H9 (cell line): ENCODE measurements around the gene PGM2. TPM values are rescaled to one million over a fixed set of nuclear protein-coding genes. Genes with fewer than 3 reads are reported as not detected.

Experiments
- DNase-seq: peaks from one replicate; pipeline ENCODE4 v3.0.0-alpha.2; 2017
- H2AFZ ChIP-seq: one replicate; pipeline ENCODE4 v1.6.1; 2013; ENCODE audit warnings: mild to moderate bottlenecking, low read length, control low read depth, moderate library complexity
- H2AK5ac ChIP-seq: 2 replicates; pipeline ENCODE4 v1.6.1; 2013; ENCODE audit warnings: low read length, control low read depth, mixed read lengths; ENCODE audit not compliant: insufficient read length
- H2BK120ac ChIP-seq: one replicate; pipeline ENCODE4 v1.6.1; 2013; ENCODE audit warnings: low read depth, mild to moderate bottlenecking, low read length, control low read depth, inconsistent platforms; ENCODE audit not compliant: poor library complexity, severe bottlenecking
- H2BK12ac ChIP-seq: 2 replicates; pipeline ENCODE4 v1.6.1; 2013; ENCODE audit warnings: low read length, control low read depth, mixed read lengths, low read depth; ENCODE audit not compliant: insufficient read length
- H2BK15ac ChIP-seq: 2 replicates; pipeline ENCODE4 v1.6.1; 2013; ENCODE audit warnings: low read depth, low read length, control low read depth
- H2BK20ac ChIP-seq: one replicate; pipeline ENCODE4 v1.6.1; 2013; ENCODE audit warnings: low read depth, mild to moderate bottlenecking, low read length, control low read depth, inconsistent platforms; ENCODE audit not compliant: poor library complexity, severe bottlenecking
- H2BK5ac ChIP-seq: 2 replicates; pipeline ENCODE4 v1.6.1; 2013; ENCODE audit warnings: low read length, control low read depth, mixed read lengths; ENCODE audit not compliant: insufficient read length
- H3K14ac ChIP-seq: 2 replicates; pipeline ENCODE4 v1.6.1; 2013; ENCODE audit warnings: low read length, control low read depth; ENCODE audit not compliant: insufficient read depth
- H3K18ac ChIP-seq: 2 replicates; pipeline ENCODE4 v1.6.1; 2013; ENCODE audit warnings: low read depth, mild to moderate bottlenecking, mixed read lengths, low read length, control low read depth; ENCODE audit not compliant: insufficient read length
- H3K23ac ChIP-seq: 2 replicates; pipeline ENCODE4 v1.6.1; 2013; ENCODE audit warnings: low read length, control low read depth, mixed read lengths, low read depth; ENCODE audit not compliant: insufficient read length
- H3K23me2 ChIP-seq: 2 replicates; pipeline ENCODE4 v1.6.1; 2013; ENCODE audit warnings: low read depth, mild to moderate bottlenecking, mixed read lengths, low read length, control low read depth; ENCODE audit not compliant: insufficient read length, poor library complexity, severe bottlenecking
- H3K27ac ChIP-seq: 2 replicates; pipeline ENCODE4 v1.5.1; 2013; ENCODE audit warnings: low read length, control low read depth, mixed read lengths, low read depth; ENCODE audit not compliant: insufficient read length
- H3K27me3 ChIP-seq: 2 replicates; pipeline ENCODE4 v1.6.1; 2013; ENCODE audit warnings: low read length, control low read depth, inconsistent platforms; ENCODE audit not compliant: insufficient read depth
- H3K4ac ChIP-seq: 2 replicates; pipeline ENCODE4 v1.6.1; 2013; ENCODE audit warnings: low read depth, mild to moderate bottlenecking, control low read depth, inconsistent platforms, low read length, moderate library complexity
- H3K4me1 ChIP-seq: 2 replicates; pipeline ENCODE4 v1.6.1; 2013; ENCODE audit warnings: low read length, control low read depth, inconsistent platforms; ENCODE audit not compliant: insufficient read depth
- H3K4me2 ChIP-seq: 2 replicates; pipeline ENCODE4 v1.6.1; 2013; ENCODE audit warnings: low read length, control low read depth, mixed read lengths; ENCODE audit not compliant: insufficient read length, insufficient read depth
- H3K56ac ChIP-seq: 2 replicates; pipeline ENCODE4 v1.6.1; 2013; ENCODE audit warnings: low read depth, mild to moderate bottlenecking, mixed read lengths, low read length, control low read depth; ENCODE audit not compliant: insufficient read length
- H3K79me1 ChIP-seq: 2 replicates; pipeline ENCODE4 v1.6.1; 2013; ENCODE audit warnings: low read depth, mild to moderate bottlenecking, moderate library complexity, low read length, control low read depth, inconsistent platforms; ENCODE audit not compliant: insufficient read depth, poor library complexity, severe bottlenecking
- H3K79me2 ChIP-seq: 2 replicates; pipeline ENCODE4 v1.6.1; 2013; ENCODE audit warnings: low read length, control low read depth, inconsistent platforms; ENCODE audit not compliant: insufficient read depth
- H3K9ac ChIP-seq: 2 replicates; pipeline ENCODE4 v1.6.1; 2013; ENCODE audit warnings: low read length, control low read depth, mixed read lengths; ENCODE audit not compliant: insufficient read length; ENCODE audit errors: extremely low read depth
- H3K9me3 ChIP-seq: one replicate; pipeline ENCODE4 v1.6.1; 2013; ENCODE audit warnings: low read depth, low read length, inconsistent platforms; ENCODE audit not compliant: control insufficient read depth
- H3T11ph ChIP-seq: one replicate; pipeline ENCODE4 v1.6.1; 2013; ENCODE audit warnings: mild to moderate bottlenecking, low read length, control low read depth, inconsistent platforms
- H4K20me1 ChIP-seq: one replicate; pipeline ENCODE4 v1.6.1; 2013; ENCODE audit not compliant: control insufficient read depth, insufficient read length, insufficient read depth
- H4K5ac ChIP-seq: 2 replicates; pipeline ENCODE4 v1.6.1; 2013; ENCODE audit warnings: low read depth, mild to moderate bottlenecking, mixed read lengths, low read length, control low read depth; ENCODE audit not compliant: insufficient read length
- H4K8ac ChIP-seq: replicated peaks from 2 replicates; pipeline ENCODE4 v1.6.1; 2013; ENCODE audit warnings: low read length, control low read depth, mixed read lengths, low read depth; ENCODE audit not compliant: insufficient read length
- H4K91ac ChIP-seq: 2 replicates; pipeline ENCODE4 v1.6.1; 2013; ENCODE audit warnings: low read depth, mild to moderate bottlenecking, moderate library complexity, mixed read lengths, low read length, control low read depth; ENCODE audit not compliant: insufficient read length
- H3K27ac Mint-ChIP-seq, 3 experiments: 2 replicates in 2 of 3; 3 replicates in 1 of 3; pipeline ENCODE4 v1.8.0; 2020 to 2021; ENCODE audit warnings: mixed read lengths in 3 of 3, mild to moderate bottlenecking in 1 of 3, moderate library complexity in 1 of 3
- H3K27me3 Mint-ChIP-seq: 2 replicates; pipeline ENCODE4 v1.8.0; 2021; ENCODE audit warnings: low read depth, mild to moderate bottlenecking, moderate library complexity, mixed read lengths
- H3K36me3 Mint-ChIP-seq, 3 experiments: 2 replicates in 2 of 3; 3 replicates in 1 of 3; pipeline ENCODE4 v1.8.0; 2020 to 2021; ENCODE audit warnings: low read depth in 3 of 3, mixed read lengths in 3 of 3; ENCODE audit not compliant: insufficient read depth in 1 of 3
- H3K4me1 Mint-ChIP-seq, 2 experiments: 2 replicates each; pipeline ENCODE4 v1.8.0; 2020; ENCODE audit warnings: mixed read lengths in 2 of 2
- H3K4me3 Mint-ChIP-seq, 2 experiments: 2 replicates in 1 of 2; 3 replicates in 1 of 2; pipeline ENCODE4 v1.8.0; 2020 to 2021; ENCODE audit warnings: mild to moderate bottlenecking in 2 of 2, mixed read lengths in 2 of 2, moderate library complexity in 1 of 2
- H3K9me3 Mint-ChIP-seq, 2 experiments: 2 replicates in 1 of 2; 3 replicates in 1 of 2; pipeline ENCODE4 v1.8.0; 2020; ENCODE audit warnings: mild to moderate bottlenecking in 2 of 2, mixed read lengths in 2 of 2, moderate library complexity in 1 of 2
- WGBS: extraction: QIAGEN DNeasy Blood & Tissue Kit; methylation state at CpG from one replicate; pipeline ENCODE4 v1.1.7; 2013; ENCODE audit warnings: missing lambda C conversion rate, low lambda C conversion rate, mixed read lengths; ENCODE audit not compliant: insufficient read length; ENCODE audit errors: extremely low coverage; 5-methylcytosine and 5-hydroxymethylcytosine counted together
- total RNA-seq: library from RNA; stranded (reverse); gene quantifications from 2 replicates; pipeline ENCODE4 v1.2.1, GENCODE V29; 2021
- TF ChIP-seq, protein P1 (sequence below): fragments of 200-600 bp; sonication (generic); conservative IDR thresholded peaks from 3 replicates; pipeline ENCODE4 v1.8.0; 2021; ENCODE audit warnings: antibody characterized with exemption, mild to moderate bottlenecking

Gene PGM2
- total RNA-seq, 1 experiment from 2014 or later: 26.6 TPM

DNA sequence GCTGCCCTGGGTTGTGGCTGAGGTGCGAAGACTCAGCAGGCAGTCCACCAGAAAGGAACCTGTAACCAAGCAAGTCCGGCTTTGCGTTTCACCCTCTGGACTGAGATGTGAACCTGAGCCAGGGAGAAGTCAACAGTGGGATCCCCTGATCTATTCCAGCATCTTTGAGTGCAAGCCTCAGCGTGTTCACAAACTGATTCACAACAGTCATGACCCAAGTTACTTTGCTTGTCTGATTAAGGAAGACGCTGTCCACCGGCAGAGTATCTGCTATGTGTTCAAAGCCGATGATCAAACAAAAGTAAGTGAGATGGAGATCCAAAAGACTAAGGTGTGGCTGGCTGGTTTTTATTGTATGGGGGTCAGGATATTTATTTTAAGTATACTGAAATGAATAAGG, 75.7 kb downstream of the PGM2 start:
- no peaks in the 10 kb centered on the region for H3K9me3 Mint-ChIP-seq
- H4K8ac ChIP-seq: no peak overlapping the region
- H4K91ac ChIP-seq: no peak overlapping the region
- no peak overlapping the region for H3K27ac ChIP-seq
- peaks cover 0 to 10% (median 2%) of the 10 kb centered on the region in 3 experiments; a peak in 4 of 7 replicates for H3K36me3 Mint-ChIP-seq
- H3K56ac ChIP-seq: no peak overlapping the region
- no peak overlapping the region for H4K5ac ChIP-seq
- H3K4me3 Mint-ChIP-seq: no peak overlapping the region
- no peaks in the 10 kb centered on the region for H3K79me2 ChIP-seq
- H3K23ac ChIP-seq: no peak overlapping the region
- H3T11ph ChIP-seq: no peak overlapping the region
- H3K18ac ChIP-seq: no peak overlapping the region
- peaks cover 19% of the 10 kb centered on the region in 2 experiments for H3K4me1 Mint-ChIP-seq
- H3K4ac ChIP-seq: no peak overlapping the region
- no peak overlapping the region for H3K4me2 ChIP-seq
- no peak overlapping the region for H3K9ac ChIP-seq
- no peaks in the 10 kb centered on the region for H3K9me3 ChIP-seq
- no peaks in the 10 kb centered on the region for H3K23me2 ChIP-seq
- H2BK20ac ChIP-seq: no peak overlapping the region
- no CpG with 5 or more reads among the region's 7 CpGs for WGBS
- H2AK5ac ChIP-seq: no peak overlapping the region
- TF ChIP-seq, protein P1, sequence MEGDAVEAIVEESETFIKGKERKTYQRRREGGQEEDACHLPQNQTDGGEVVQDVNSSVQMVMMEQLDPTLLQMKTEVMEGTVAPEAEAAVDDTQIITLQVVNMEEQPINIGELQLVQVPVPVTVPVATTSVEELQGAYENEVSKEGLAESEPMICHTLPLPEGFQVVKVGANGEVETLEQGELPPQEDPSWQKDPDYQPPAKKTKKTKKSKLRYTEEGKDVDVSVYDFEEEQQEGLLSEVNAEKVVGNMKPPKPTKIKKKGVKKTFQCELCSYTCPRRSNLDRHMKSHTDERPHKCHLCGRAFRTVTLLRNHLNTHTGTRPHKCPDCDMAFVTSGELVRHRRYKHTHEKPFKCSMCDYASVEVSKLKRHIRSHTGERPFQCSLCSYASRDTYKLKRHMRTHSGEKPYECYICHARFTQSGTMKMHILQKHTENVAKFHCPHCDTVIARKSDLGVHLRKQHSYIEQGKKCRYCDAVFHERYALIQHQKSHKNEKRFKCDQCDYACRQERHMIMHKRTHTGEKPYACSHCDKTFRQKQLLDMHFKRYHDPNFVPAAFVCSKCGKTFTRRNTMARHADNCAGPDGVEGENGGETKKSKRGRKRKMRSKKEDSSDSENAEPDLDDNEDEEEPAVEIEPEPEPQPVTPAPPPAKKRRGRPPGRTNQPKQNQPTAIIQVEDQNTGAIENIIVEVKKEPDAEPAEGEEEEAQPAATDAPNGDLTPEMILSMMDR: no peak
- H2AFZ ChIP-seq: no peak overlapping the region
- no peaks in the 10 kb centered on the region for H4K20me1 ChIP-seq
- H3K79me1 ChIP-seq: no peaks in the 10 kb centered on the region
- peaks cover 6% of the 10 kb centered on the region; the same call in 1 of the 2 replicates for H3K4me1 ChIP-seq
- H3K27ac Mint-ChIP-seq: no peak overlapping the region
- no peak overlapping the region for H2BK15ac ChIP-seq
- H3K27me3 Mint-ChIP-seq: peaks cover 2% of the 10 kb centered on the region
- H2BK120ac ChIP-seq: no peak overlapping the region
- no peak for DNase-seq
- H2BK5ac ChIP-seq: no peak overlapping the region
- no peak overlapping the region; the same call in 1 of the 2 replicates for H3K14ac ChIP-seq
- no peak overlapping the region for H2BK12ac ChIP-seq
- H3K27me3 ChIP-seq: no peaks in the 10 kb centered on the region
